Measurements from ENCODE around the gene GPAM. TPM values are rescaled to one million over a fixed set of nuclear protein-coding genes. Genes with fewer than 3 reads are reported as not detected.

The GPAM gene
- total RNA-seq, 1 donor from 2014 or later = 15.4 TPM

GRCh38 chr10:112159469-112159868 lies 24.1 kb downstream of the GPAM start:
- H3K9ac ChIP-seq (ENCODE audit: low read length) = no peak overlapping the region
- DNase-seq (ENCODE audit: low read depth) (no peak), FAIRE-seq (no peak)
- no peak overlapping the region for H2AFZ ChIP-seq (ENCODE audit: low read depth, low read length)
- no peaks in the 10 kb centered on the region for H3K79me2 ChIP-seq (ENCODE audit: insufficient read depth, low read length)
- TF ChIP-seq CTCF (IDR thresholded peaks at IDR 0.05; ENCODE audit: insufficient read depth, low read depth, low read length) (no peak), EZH2 (IDR thresholded peaks at IDR 0.05; ENCODE audit: insufficient read depth, low read length) (no peak)
- no peaks in the 10 kb centered on the region for H3K27me3 ChIP-seq (ENCODE audit: insufficient read depth, low read length)
- H3K4me3 ChIP-seq (ENCODE audit: insufficient read depth, low read depth, low read length) = no peak overlapping the region
- H3K4me2 ChIP-seq (ENCODE audit: low read length) = no peak overlapping the region
- Mint-ChIP-seq H3K9me3 (ENCODE audit: unreplicated experiment) (no peaks in the 10 kb centered on the region), H3K36me3 (ENCODE audit: low read depth, unreplicated experiment) (peaks cover 13% of the 10 kb centered on the region), H3K4me1 (ENCODE audit: low read depth, unreplicated experiment) (no peaks in the 10 kb centered on the region), H3K27ac (ENCODE audit: unreplicated experiment) (no peak overlapping the region), H3K4me3 (ENCODE audit: unreplicated experiment) (no peak overlapping the region), H3K27me3 (ENCODE audit: low read depth, unreplicated experiment) (no peaks in the 10 kb centered on the region)
- H3K4me1 ChIP-seq (ENCODE audit: insufficient read depth, low read length) = no peaks in the 10 kb centered on the region
- no peaks in the 10 kb centered on the region for H3K9me3 ChIP-seq (ENCODE audit: insufficient read depth, low read depth, low read length)
- no peak overlapping the region for H3K27ac ChIP-seq (ENCODE audit: low read depth, low read length)
- H3K36me3 ChIP-seq (ENCODE audit: insufficient read depth, low read length) = peaks cover 42% of the 10 kb centered on the region
- no peaks in the 10 kb centered on the region for H4K20me1 ChIP-seq (ENCODE audit: insufficient read depth, low read length)

GRCh38 chr10:112151524-112152039 lies 32.0 kb downstream of the GPAM start:
- no peak overlapping the region for H3K4me3 ChIP-seq (ENCODE audit: insufficient read depth, low read depth, low read length)
- TF ChIP-seq EZH2 (IDR thresholded peaks at IDR 0.05; ENCODE audit: insufficient read depth, low read length) (no peak), CTCF (IDR thresholded peaks at IDR 0.05; ENCODE audit: insufficient read depth, low read depth, low read length) (no peak)
- no peak overlapping the region for H2AFZ ChIP-seq (ENCODE audit: low read depth, low read length)
- Mint-ChIP-seq H3K4me3 (ENCODE audit: unreplicated experiment) (no peak overlapping the region), H3K4me1 (ENCODE audit: low read depth, unreplicated experiment) (no peaks in the 10 kb centered on the region), H3K27ac (ENCODE audit: unreplicated experiment) (no peak overlapping the region), H3K27me3 (ENCODE audit: low read depth, unreplicated experiment) (no peaks in the 10 kb centered on the region), H3K9me3 (ENCODE audit: unreplicated experiment) (no peaks in the 10 kb centered on the region), H3K36me3 (ENCODE audit: low read depth, unreplicated experiment) (peaks cover 5% of the 10 kb centered on the region)
- no peaks in the 10 kb centered on the region for H3K9me3 ChIP-seq (ENCODE audit: insufficient read depth, low read depth, low read length)
- no peak for FAIRE-seq
- H3K79me2 ChIP-seq (ENCODE audit: insufficient read depth, low read length) = no peaks in the 10 kb centered on the region
- H3K4me2 ChIP-seq (ENCODE audit: low read length) = no peak overlapping the region
- no peak overlapping the region for H3K9ac ChIP-seq (ENCODE audit: low read length)
- peak; percentile 25 for DNase-seq (ENCODE audit: low read depth)
- peaks cover 20% of the 10 kb centered on the region for H3K36me3 ChIP-seq (ENCODE audit: insufficient read depth, low read length)
- no peaks in the 10 kb centered on the region for H4K20me1 ChIP-seq (ENCODE audit: insufficient read depth, low read length)
- H3K27ac ChIP-seq (ENCODE audit: low read depth, low read length) = no peak overlapping the region
- no peaks in the 10 kb centered on the region for H3K27me3 ChIP-seq (ENCODE audit: insufficient read depth, low read length)
- H3K4me1 ChIP-seq (ENCODE audit: insufficient read depth, low read length) = no peaks in the 10 kb centered on the region

- no peak overlapping the region for H3K4me3 ChIP-seq (ENCODE audit: insufficient read depth, low read depth, low read length)
- no peaks in the 10 kb centered on the region for H3K27me3 ChIP-seq (ENCODE audit: insufficient read depth, low read length)
- no peak overlapping the region for H3K4me2 ChIP-seq (ENCODE audit: low read length)
- H3K9ac ChIP-seq (ENCODE audit: low read length) = no peak overlapping the region
- DNase-seq (ENCODE audit: low read depth) = no peak
- no peaks in the 10 kb centered on the region for H3K4me1 ChIP-seq (ENCODE audit: insufficient read depth, low read length)
- H4K20me1 ChIP-seq (ENCODE audit: insufficient read depth, low read length) = no peaks in the 10 kb centered on the region
- no peak overlapping the region for H3K27ac Mint-ChIP-seq (ENCODE audit: unreplicated experiment)
- H3K36me3 ChIP-seq (ENCODE audit: insufficient read depth, low read length) = peaks cover 8% of the 10 kb centered on the region
- no peaks in the 10 kb centered on the region for H3K79me2 ChIP-seq (ENCODE audit: insufficient read depth, low read length)
- H2AFZ ChIP-seq (ENCODE audit: low read depth, low read length) = no peak overlapping the region
- no peaks in the 10 kb centered on the region for H3K9me3 Mint-ChIP-seq (ENCODE audit: unreplicated experiment)
- H3K4me3 Mint-ChIP-seq (ENCODE audit: unreplicated experiment) = no peak overlapping the region
- no peaks in the 10 kb centered on the region for H3K9me3 ChIP-seq (ENCODE audit: insufficient read depth, low read depth, low read length)
- FAIRE-seq = no peak
- no peak for TF ChIP-seq CTCF (IDR thresholded peaks at IDR 0.05; ENCODE audit: insufficient read depth, low read depth, low read length)
- no peak for TF ChIP-seq EZH2 (IDR thresholded peaks at IDR 0.05; ENCODE audit: insufficient read depth, low read length)
- H3K4me1 Mint-ChIP-seq (ENCODE audit: low read depth, unreplicated experiment) = no peaks in the 10 kb centered on the region
- H3K27ac ChIP-seq (ENCODE audit: low read depth, low read length) = no peak overlapping the region
- peaks cover 2% of the 10 kb centered on the region for H3K36me3 Mint-ChIP-seq (ENCODE audit: low read depth, unreplicated experiment)
- H3K27me3 Mint-ChIP-seq (ENCODE audit: low read depth, unreplicated experiment) = peaks cover 3% of the 10 kb centered on the region
Observed at GRCh38 chr10:112148331-112148730, 35.2 kb downstream of the GPAM start.

Measured in astrocyte (in vitro differentiated cells and primary cell).